K562 (cell line): ENCODE data around the gene SORBS2.

Experiments used
- CTCF ChIP-seq, 3 experiments: IDR thresholded peaks in 2 of 3; conservative IDR thresholded peaks in 1 of 3; 2 replicates each; pipeline ENCODE4 v1.5.1; 2011 to 2012; ENCODE audit warnings: low read length in 3 of 3, mild to moderate bottlenecking in 3 of 3, control low read depth in 2 of 3, improper control_type of control experiment in 1 of 3, inconsistent platforms in 1 of 3, low read depth in 1 of 3, mixed read lengths in 1 of 3, moderate library complexity in 1 of 3; ENCODE audit not compliant: insufficient read depth in 2 of 3
- HNRNPL ChIP-seq: fragments of 200-400 bp; formaldehyde crosslinking; IDR thresholded peaks from 2 replicates; pipeline ENCODE4 v1.6.1; 2017; ENCODE audit warnings: low read depth, mild to moderate bottlenecking, low read length
- RNF219 ChIP-seq: fragments of 250-450 bp; sonication (Bioruptor Pico); IDR thresholded peaks from 2 replicates; pipeline ENCODE4 v1.5.0; 2022; ENCODE audit warnings: mild to moderate bottlenecking
- TEAD1 ChIP-seq, 2 experiments: fragments of 450-650 bp in 1 of 2; sonication (generic) in 1 of 2; formaldehyde crosslinking; IDR thresholded peaks; 2 replicates each; pipeline versions ENCODE4 v1.4.0 to v1.8.0; 2020 to 2022; ENCODE audit warnings: mild to moderate bottlenecking in 2 of 2, missing genetic modification reagents in 1 of 2
- USF1 ChIP-seq: sonication (generic); formaldehyde crosslinking; IDR thresholded peaks from 2 replicates; pipeline ENCODE4 v1.9.0; 2022; ENCODE audit warnings: mild to moderate bottlenecking, missing genetic modification reagents
- ZEB2 ChIP-seq: fragments of 450-650 bp; IDR thresholded peaks from 2 replicates; pipeline ENCODE4 v1.6.1; 2016

- TF ChIP-seq HNRNPL = no peak
- no peak for TF ChIP-seq USF1 (CRISPR knock-in tag)
- no peak for TF ChIP-seq TEAD1 (CRISPR knock-in tag; IDR thresholded peaks at IDR 0.05)
- TF ChIP-seq CTCF (IDR thresholded peaks at IDR 0.05 in 2 of 3, conservative IDR thresholded peaks at IDR 0.05 in 1 of 3; ENCODE audit: insufficient read depth in 2 of 3, low read depth in 1 of 3, low read length in 3 of 3) = no peak
- TF ChIP-seq ZEB2 = no peak
- TF ChIP-seq RNF219 (CRISPR knock-in tag) = no peak
Observed at GRCh38 chr4:185805979-185806378, 6.0 kb downstream of the SORBS2 start.
